Effector memory CD4-positive, alpha-beta T cell (primary cell): ENCODE data around the gene ZBED1.
A peak's percentile ranks its signal among the peaks of the same experiment; 100 is the strongest.

Experiments used
- DNase-seq, 3 donors: peaks; one replicate each; pipeline ENCODE4 v3.0.0-alpha.2; 2020
- H3K27ac ChIP-seq: 2 replicates; pipeline ENCODE4 v1.7.0; 2013; ENCODE audit warnings: mild to moderate bottlenecking, low read length, moderate library complexity; ENCODE audit not compliant: insufficient read depth, poor library complexity, severe bottlenecking
- H3K27me3 ChIP-seq: replicated peaks from 2 replicates; pipeline ENCODE4 v1.7.0; 2013; ENCODE audit warnings: mild to moderate bottlenecking, low read length; ENCODE audit not compliant: insufficient read depth, control insufficient read depth, poor library complexity, severe bottlenecking
- H3K36me3 ChIP-seq: 2 replicates; pipeline ENCODE4 v1.7.0; 2013; ENCODE audit warnings: mild to moderate bottlenecking, low read length, moderate library complexity; ENCODE audit not compliant: control insufficient read depth, insufficient read depth
- H3K4me1 ChIP-seq: 2 replicates; pipeline ENCODE4 v1.7.0; 2013; ENCODE audit warnings: low read length, mild to moderate bottlenecking; ENCODE audit not compliant: control insufficient read depth, insufficient read depth, poor library complexity, severe bottlenecking
- H3K4me3 ChIP-seq: 2 replicates; pipeline ENCODE4 v1.7.0; 2013; ENCODE audit warnings: low read length, low read depth, mild to moderate bottlenecking; ENCODE audit not compliant: insufficient read depth, poor library complexity, severe bottlenecking
- H3K9me3 ChIP-seq: 2 replicates; pipeline ENCODE4 v1.7.0; 2013; ENCODE audit warnings: mild to moderate bottlenecking, low read length, moderate library complexity; ENCODE audit not compliant: control insufficient read depth
- total RNA-seq, 3 donors: gene quantifications; one replicate each; lab custom pipeline; 2026; lab: John Stamatoyannopoulos, UW

ZBED1 gene
- 35.6 to 44.1 (median 42.9) reads per million in 3 donors for total RNA-seq

DNA sequence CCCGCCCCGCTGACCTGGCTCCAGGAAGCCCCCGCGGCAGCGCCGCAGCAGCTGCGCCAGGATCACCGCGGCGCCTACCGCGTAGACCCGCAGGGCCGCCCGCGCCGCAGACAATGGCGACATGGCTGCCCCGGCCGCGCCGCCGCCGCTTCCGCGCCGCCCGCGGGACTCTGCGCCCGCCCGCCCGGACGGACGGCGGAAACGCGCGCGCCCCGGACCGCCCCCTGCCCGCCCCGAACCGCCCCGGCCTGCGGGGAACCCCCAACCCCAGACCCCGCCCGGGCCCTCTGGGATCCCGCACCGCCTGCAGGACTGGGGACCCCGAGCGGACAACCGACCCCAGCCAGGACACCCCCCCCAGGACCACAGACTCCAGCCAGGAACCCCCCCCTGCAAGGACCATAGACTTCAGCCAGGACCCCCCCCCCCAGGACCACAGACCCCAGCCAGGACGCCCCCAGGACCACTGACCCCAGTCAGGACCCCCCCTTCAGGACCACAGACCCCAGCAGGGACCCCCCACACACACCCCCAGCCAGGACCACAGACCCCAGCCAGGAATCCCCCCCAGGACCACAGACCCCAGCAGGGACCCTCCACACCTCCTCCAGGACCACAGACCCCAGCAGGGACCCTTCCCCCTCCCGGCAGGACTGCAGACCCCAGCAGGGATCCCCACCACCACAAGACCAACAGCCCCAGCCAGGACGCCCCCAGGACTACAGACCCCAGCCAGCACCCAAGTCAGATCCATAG, at the start of gene ZBED1, which contains the start of gene DHRSX:
ZBED1 (minus strand) TSS at position 174 of the 756 bp plus-strand sequence. CDS start 10,257 bp downstream, outside the sequence.
DHRSX (minus strand) TSS at position 174 of the 756 bp plus-strand sequence; CDS start at position 123, 51 bp downstream.
- Histone ChIP-seq H3K4me3 (peak within 1 kb of the TSS; percentile 75), H3K4me1 (peaks cover 14% of the 10 kb centered on the region), H3K27ac (peak within 1 kb of the TSS; percentile 57), H3K9me3 (no peaks in the 10 kb centered on the region), H3K36me3 (no peaks in the 10 kb centered on the region), H3K27me3 (no peaks in the 10 kb centered on the region)
- peak; percentile 18 to 25 (median 19) for DNase-seq

DNA sequence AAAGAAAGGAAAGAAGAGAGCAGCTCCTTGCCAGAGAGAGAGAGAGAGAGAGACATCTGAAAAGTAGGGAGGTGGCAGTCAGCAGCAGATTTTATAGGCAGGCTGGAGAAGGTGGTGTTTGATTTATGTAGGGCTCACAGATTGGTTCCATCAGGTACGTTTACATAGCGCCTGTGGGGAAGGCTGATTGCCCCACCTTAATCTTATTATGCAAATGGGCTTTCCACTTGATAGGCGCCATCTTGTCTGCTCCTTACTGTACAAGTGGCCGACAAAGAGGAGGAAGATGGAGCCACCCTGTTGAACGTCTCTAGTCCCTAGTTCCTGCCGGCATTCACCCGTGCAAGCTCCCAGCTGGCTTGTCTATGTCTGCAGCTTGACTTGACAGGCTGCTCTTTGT, 49.1 kb upstream of the ZBED1 start:
- DNase-seq: no peak
- Histone ChIP-seq H3K4me1 (no peaks in the 10 kb centered on the region), H3K27ac (no peak overlapping the region), H3K36me3 (no peaks in the 10 kb centered on the region), H3K27me3 (no peaks in the 10 kb centered on the region), H3K4me3 (no peak overlapping the region), H3K9me3 (no peaks in the 10 kb centered on the region)

DNA sequence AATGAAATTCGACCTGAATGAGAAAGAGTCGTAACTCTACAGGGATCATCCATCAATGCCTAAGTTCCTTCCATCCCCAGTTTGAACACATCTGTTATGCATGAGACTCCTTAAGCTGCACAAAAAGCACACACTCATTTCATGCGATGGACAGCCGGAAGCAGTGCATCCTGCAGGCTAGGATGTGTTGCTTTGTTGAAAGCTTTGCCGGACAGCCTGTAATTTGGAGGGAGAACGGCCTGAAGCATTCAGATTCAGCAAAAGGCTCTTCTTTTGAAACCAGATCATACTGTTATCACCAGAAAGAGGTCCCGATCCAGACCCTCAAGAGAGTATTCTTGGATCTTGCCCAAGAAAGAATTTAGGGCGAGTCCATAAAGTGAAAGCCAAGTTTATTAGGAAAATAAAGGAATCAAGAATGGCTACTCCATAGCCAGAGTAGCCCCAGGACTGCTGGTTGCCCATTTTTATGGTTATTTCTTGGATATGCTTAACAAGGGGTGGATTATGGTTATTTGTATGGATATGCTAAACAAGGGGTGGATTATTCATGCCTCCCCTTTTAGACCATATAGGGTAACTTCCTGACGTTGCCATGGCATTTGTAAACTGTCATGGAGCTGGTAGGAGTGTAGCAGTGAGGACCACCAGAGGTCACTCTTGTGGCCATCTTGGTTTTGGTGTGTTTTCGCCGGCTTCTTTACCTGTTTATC, 48.1 kb upstream of the ZBED1 start:
- no peak for DNase-seq
- no peaks in the 10 kb centered on the region for H3K9me3 ChIP-seq
- no peaks in the 10 kb centered on the region for H3K4me1 ChIP-seq
- H3K27ac ChIP-seq: no peak overlapping the region
- no peaks in the 10 kb centered on the region for H3K36me3 ChIP-seq
- H3K27me3 ChIP-seq: no peaks in the 10 kb centered on the region
- no peak overlapping the region for H3K4me3 ChIP-seq

DNA sequence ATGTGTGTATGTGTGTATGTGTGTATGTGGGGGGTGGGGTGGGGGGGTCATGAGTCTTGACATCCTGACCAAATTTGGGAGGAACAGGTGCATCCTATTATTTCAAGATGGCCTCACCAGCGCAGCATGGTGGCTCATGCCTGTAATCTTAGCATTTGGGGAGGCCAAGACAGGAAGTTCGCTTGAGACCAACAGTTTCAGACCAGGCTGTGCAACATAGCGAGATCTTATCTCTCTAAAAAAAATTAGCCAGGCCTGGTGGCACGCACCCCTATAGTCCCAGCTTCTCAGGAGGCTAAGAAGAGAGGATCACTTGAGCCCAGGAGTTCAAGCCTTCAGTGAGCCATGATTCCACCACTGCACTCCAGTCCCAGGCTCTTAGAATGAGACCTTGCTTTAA, 47.0 kb upstream of the ZBED1 start:
- Histone ChIP-seq H3K36me3 (no peaks in the 10 kb centered on the region), H3K27me3 (no peaks in the 10 kb centered on the region), H3K4me1 (no peaks in the 10 kb centered on the region), H3K9me3 (no peaks in the 10 kb centered on the region), H3K27ac (no peak overlapping the region), H3K4me3 (no peak overlapping the region)
- DNase-seq: no peak

DNA sequence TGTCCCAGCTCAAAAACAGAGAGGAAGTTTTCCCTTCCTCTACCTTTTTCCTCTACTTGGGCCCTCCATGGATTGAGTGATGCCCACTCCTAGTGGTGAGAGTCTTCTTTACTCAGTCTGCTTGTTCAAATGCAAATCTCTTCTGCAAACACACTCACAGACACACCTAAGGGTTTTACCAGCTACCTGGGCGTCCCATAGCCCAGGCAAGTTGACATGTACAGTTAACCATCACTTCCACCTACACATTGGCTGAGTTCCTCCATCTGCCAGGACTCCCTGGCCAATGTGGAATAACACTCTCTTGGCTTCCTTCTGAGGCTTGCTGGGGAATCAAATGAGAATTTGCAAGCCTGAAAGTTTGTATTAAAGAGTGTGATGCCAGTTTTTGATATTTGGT, 45.7 kb upstream of the ZBED1 start:
- H3K9me3 ChIP-seq: no peaks in the 10 kb centered on the region
- H3K27me3 ChIP-seq: no peaks in the 10 kb centered on the region

DNA sequence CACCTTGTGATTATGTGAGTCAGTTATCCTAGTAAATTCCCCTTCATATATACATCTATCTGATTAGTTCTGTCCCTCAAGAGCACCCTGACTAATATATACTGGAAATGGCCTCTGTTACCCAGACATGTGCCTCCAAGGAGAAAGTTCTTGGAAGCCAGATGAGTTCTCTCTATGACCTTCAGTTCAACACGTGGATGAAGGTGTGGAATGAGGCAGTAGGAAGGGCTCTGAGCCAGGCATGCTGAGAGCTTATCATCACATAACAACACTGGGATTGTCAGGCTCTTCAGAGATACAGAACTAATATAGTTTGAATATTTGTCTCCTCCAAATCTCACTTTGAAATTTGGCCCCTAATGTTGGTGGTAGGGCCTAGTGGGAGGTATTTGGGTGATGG, 44.4 kb upstream of the ZBED1 start:
- H3K4me1 ChIP-seq: no peaks in the 10 kb centered on the region
- H3K27me3 ChIP-seq: no peaks in the 10 kb centered on the region
- H3K27ac ChIP-seq: no peak overlapping the region
- no peak overlapping the region for H3K4me3 ChIP-seq
- H3K36me3 ChIP-seq: no peaks in the 10 kb centered on the region
- H3K9me3 ChIP-seq: no peaks in the 10 kb centered on the region
- no peak for DNase-seq

More for the DNA sequence above, 45.7 kb upstream of the ZBED1 start:
- H3K4me1 ChIP-seq: no peaks in the 10 kb centered on the region
- no peak overlapping the region for H3K27ac ChIP-seq
- no peak for DNase-seq
- no peak overlapping the region for H3K4me3 ChIP-seq
- no peaks in the 10 kb centered on the region for H3K36me3 ChIP-seq

DNA sequence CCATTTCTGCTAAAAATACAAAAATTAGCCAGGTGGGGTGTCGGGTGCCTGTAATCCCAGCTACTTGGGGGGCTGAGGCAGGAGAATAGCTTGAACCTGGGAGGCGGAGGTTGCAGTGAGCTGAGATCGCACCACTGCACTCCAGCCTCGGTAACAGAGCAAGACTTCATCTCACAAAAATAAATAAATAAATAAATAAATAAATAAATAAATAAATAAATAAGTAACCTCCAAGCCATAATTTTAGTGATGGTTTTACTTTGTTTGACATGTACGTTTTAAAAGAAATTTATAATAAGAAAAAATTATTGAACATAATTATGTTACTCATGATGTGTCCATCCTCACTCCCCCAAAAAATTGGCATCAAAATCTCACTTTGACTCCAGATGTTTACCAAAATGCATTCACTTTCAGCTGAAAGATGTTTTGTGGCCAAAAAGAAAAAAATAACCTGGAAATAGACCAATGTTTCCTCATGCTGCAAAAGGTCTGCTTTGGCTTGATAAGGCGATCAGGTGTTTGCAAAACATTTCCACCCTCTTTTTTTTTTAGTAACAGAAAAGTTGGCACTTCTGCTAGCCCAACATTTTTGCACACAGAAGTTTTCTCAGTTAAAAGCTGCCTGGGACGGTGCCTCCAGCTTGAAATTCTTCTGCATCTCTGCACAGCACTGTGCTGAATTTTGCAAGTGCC, 42.2 kb upstream of the ZBED1 start:
- DNase-seq: no peak
- Histone ChIP-seq H3K27ac (no peak overlapping the region), H3K36me3 (no peaks in the 10 kb centered on the region), H3K9me3 (no peaks in the 10 kb centered on the region), H3K4me3 (no peak overlapping the region), H3K27me3 (no peaks in the 10 kb centered on the region), H3K4me1 (no peaks in the 10 kb centered on the region)

DNA sequence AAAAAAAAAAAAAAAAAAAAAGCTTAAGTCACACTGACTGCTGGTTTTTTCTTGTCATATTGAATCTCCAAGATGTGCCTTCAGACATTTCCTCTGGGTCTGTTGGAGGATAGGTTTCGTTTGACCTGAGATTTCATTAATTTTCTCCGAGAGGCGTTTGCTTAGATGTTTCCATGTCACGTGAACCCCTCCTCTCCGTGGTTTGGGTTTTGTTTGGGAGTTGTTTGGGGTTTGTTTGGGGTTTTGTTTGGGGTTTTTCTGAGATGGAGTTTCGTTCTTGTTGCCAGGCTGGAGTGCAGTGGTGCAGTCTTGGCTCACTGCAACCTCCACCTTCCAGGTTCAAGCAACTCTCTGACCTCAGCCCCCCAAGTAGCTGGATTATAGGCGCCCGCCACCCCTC, 40.8 kb upstream of the ZBED1 start:
- Histone ChIP-seq H3K4me3 (no peak overlapping the region), H3K36me3 (no peaks in the 10 kb centered on the region)
- no peak for DNase-seq

DNA sequence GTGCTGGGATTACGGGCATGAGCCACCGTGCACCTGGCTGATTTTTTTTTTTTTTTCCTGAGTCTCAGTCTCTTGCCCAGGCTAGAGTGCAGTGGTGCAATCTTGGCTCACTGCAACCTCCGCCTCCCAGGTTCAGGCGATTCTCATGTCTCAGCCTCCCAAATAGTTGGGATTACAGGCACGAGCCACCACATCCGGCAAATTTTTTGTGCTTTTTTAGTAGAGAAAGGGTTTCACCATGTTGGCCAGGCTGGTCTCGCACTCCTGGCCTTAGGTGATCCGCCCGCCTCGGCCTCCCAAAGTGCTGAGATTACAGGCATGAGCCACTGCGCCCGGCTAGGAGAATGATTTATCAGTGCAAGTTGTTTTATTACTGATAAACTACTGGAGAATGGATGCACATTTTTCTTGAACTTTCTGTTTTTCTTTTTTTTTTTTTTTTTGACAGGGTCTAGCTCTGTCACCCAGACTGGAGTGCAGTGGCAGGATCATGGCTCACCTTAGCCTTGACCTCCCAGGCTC, 39.7 kb upstream of the ZBED1 start:
- H3K4me3 ChIP-seq: no peak overlapping the region

More for the DNA sequence above, 40.8 kb upstream of the ZBED1 start:
- Histone ChIP-seq H3K9me3 (no peaks in the 10 kb centered on the region), H3K27ac (no peak overlapping the region), H3K4me1 (no peaks in the 10 kb centered on the region), H3K27me3 (no peaks in the 10 kb centered on the region)

More for the DNA sequence above, 39.7 kb upstream of the ZBED1 start:
- no peaks in the 10 kb centered on the region for H3K4me1 ChIP-seq
- H3K27ac ChIP-seq: no peak overlapping the region
- no peaks in the 10 kb centered on the region for H3K9me3 ChIP-seq
- DNase-seq: no peak
- no peaks in the 10 kb centered on the region for H3K36me3 ChIP-seq
- H3K27me3 ChIP-seq: no peaks in the 10 kb centered on the region
